Measurements from ENCODE around the gene BSG. TPM values are rescaled to one million over a fixed set of nuclear protein-coding genes. Genes with fewer than 3 reads are reported as not detected.
A peak's percentile ranks its signal among the peaks of the same experiment; 100 is the strongest.

The BSG gene
- total and polyA plus RNA-seq, 8 donors, result 259 to 457 (median 328) TPM

DNA sequence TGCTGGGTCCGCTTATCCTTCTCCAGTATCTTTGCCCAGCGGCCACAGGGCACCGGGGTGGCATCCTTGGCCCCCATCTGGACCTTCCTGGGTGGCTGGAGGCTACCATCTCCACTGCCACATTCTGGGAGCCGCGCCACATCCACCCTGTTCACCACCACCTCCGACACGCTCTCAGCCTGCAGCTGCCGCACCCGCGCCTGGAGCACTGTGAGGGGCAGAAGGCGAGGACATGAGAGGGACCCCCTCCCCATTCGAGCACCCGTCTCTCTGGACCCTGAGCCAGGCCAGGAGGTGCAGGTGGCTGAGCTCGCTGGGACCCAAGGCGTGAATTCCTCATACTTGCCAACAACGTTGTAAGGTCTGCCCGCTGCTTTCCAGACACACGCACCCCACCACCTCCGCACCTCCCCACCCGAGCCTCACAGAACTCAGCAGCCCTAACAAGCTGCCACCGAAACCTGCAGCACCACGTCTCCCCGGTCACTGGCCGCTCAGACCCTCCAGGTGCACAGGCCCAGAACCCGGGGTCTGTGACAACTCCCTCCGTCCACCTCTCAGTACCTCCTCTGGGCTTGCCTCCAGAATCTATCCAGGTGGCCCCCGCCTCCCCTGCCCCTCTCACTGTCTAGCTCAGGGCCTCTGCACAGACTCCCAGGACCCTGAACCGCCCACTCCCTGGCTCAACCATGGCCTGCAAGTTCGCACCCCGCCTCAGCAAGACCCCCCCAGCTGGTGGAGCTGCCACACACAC is 57.7 kb downstream of the BSG start:
- ATAC-seq, result no peak
- Histone ChIP-seq H3K27me3 (no peaks in the 10 kb centered on the region), H3K9me3 (no peaks in the 10 kb centered on the region), H3K27ac (no peak overlapping the region), H3K4me3 (no peak overlapping the region), H3K4me1 (peaks cover 13 to 28% of the 10 kb centered on the region in 2 donors), H3K36me3 (peaks cover 0 to 48% of the 10 kb centered on the region in 2 donors)
- TF ChIP-seq, protein P1, sequence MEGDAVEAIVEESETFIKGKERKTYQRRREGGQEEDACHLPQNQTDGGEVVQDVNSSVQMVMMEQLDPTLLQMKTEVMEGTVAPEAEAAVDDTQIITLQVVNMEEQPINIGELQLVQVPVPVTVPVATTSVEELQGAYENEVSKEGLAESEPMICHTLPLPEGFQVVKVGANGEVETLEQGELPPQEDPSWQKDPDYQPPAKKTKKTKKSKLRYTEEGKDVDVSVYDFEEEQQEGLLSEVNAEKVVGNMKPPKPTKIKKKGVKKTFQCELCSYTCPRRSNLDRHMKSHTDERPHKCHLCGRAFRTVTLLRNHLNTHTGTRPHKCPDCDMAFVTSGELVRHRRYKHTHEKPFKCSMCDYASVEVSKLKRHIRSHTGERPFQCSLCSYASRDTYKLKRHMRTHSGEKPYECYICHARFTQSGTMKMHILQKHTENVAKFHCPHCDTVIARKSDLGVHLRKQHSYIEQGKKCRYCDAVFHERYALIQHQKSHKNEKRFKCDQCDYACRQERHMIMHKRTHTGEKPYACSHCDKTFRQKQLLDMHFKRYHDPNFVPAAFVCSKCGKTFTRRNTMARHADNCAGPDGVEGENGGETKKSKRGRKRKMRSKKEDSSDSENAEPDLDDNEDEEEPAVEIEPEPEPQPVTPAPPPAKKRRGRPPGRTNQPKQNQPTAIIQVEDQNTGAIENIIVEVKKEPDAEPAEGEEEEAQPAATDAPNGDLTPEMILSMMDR (IDR thresholded peaks at IDR 0.05), result no peak
- intact Hi-C loops (cut with DNase I), result no loop called here
- DNase-seq, result no peak

DNA sequence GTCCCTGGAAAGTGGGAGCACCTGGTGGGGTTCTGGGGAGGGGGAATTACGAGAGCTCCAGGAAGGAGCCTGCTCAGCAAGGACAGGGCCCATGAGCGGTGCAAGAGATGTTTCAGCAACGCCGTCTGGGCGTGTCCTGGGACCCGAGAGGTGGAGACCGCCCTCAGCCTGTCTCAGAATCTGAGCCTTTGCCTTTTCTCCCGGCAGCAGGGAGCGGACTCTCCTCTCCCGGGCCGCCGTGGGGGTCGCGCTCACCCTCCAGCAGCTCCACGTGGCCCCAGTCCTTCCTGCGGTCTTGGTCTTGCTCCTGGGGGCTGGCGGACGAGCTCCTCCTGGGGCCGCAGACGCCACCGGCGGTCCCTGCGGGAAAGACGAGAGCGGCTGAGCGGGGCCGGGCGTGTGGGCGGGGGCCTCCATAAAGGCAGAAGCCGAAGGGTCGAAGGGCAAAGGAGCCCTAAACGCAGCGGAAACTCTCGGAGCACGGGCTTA is 60.2 kb downstream of the BSG start:
- no peaks in the 10 kb centered on the region for H3K27me3 ChIP-seq
- TF ChIP-seq, protein P1 (IDR thresholded peaks at IDR 0.05), result no peak
- intact Hi-C loops (cut with DNase I), result no loop called here
- peak overlapping the region in 1 of 2 donors; percentile 77 for H3K27ac ChIP-seq
- ATAC-seq (peak; percentile 19), DNase-seq (no peak)
- H3K4me3 ChIP-seq, result peak overlapping the region; percentile 76 to 99
- H3K9me3 ChIP-seq, result no peaks in the 10 kb centered on the region
- H3K36me3 ChIP-seq, result peaks cover 0 to 33% of the 10 kb centered on the region in 2 donors
- H3K4me1 ChIP-seq, result peaks cover 13 to 28% of the 10 kb centered on the region in 2 donors

Other genes with a start within 250 kb of the BSG start
- gene MIER2, start 227.8 kb upstream of the BSG start, total RNA-seq, result 10 to 100 TPM; 24.8 to 41.6 TPM
- gene MIER2, start 227.8 kb upstream of the BSG start, polyA plus RNA-seq (ENCODE audit: insufficient read length in 6 of 6), result 10 to 100 TPM; 20.3 to 32.6 (median 26.8) TPM
- gene C2CD4C, start 163.4 kb upstream of the BSG start, total RNA-seq, result 1 to 10 TPM; 1.1 to 2.4 TPM
- 1 to 10 TPM in 2 of 6 donors, under 1 TPM in 4; 0.27 to 1.1 (median 0.65) TPM for gene C2CD4C, start 163.4 kb upstream of the BSG start, polyA plus RNA-seq (ENCODE audit: insufficient read length in 6 of 6)
- gene SHC2, start 111.6 kb upstream of the BSG start, total RNA-seq, result 10 to 100 TPM; 16.8 to 34.5 TPM
- 10 to 100 TPM; 16.0 to 28.1 (median 20.2) TPM for gene SHC2, start 111.6 kb upstream of the BSG start, polyA plus RNA-seq (ENCODE audit: insufficient read length in 6 of 6)
- gene MADCAM1, start 76.1 kb upstream of the BSG start, total RNA-seq, result under 1 TPM in 1 of 2 donors, not detected in 1; 0.52 TPM
- gene MADCAM1, start 76.1 kb upstream of the BSG start, polyA plus RNA-seq (ENCODE audit: insufficient read length in 6 of 6), result 10 to 100 TPM in 3 of 6 donors, 1 to 10 TPM in 3; 4.9 to 11.7 (median 8.9) TPM
- 10 to 100 TPM; 18.0 to 18.2 TPM for gene TPGS1, start 65.1 kb upstream of the BSG start, total RNA-seq
- 10 to 100 TPM in 1 of 6 donors, 1 to 10 TPM in 5; 3.5 to 10.2 (median 6.7) TPM for gene TPGS1, start 65.1 kb upstream of the BSG start, polyA plus RNA-seq (ENCODE audit: insufficient read length in 6 of 6)
- 10 to 100 TPM; 50.9 to 55.5 TPM for gene CDC34, start 40.8 kb upstream of the BSG start, total RNA-seq
- gene CDC34, start 40.8 kb upstream of the BSG start, polyA plus RNA-seq (ENCODE audit: insufficient read length in 6 of 6), result 10 to 100 TPM; 42.7 to 62.3 (median 55.0) TPM
- gene GZMM, start 28.5 kb upstream of the BSG start, total RNA-seq, result 1 to 10 TPM; 1.4 TPM
- 1 to 10 TPM in 1 of 6 donors, under 1 TPM in 4, not detected in 1; 0.45 to 1.1 (median 0.65) TPM for gene GZMM, start 28.5 kb upstream of the BSG start, polyA plus RNA-seq (ENCODE audit: insufficient read length in 6 of 6)
- gene HCN2, start 17.3 kb downstream of the BSG start, total RNA-seq, result under 1 TPM; 0.38 to 0.50 TPM
- under 1 TPM; 0.06 to 0.21 (median 0.13) TPM for gene HCN2, start 17.3 kb downstream of the BSG start, polyA plus RNA-seq (ENCODE audit: insufficient read length in 6 of 6)
- 10 to 100 TPM; 28.5 to 36.9 TPM for gene POLRMT, start 60.9 kb downstream of the BSG start, total RNA-seq
- gene POLRMT, start 60.9 kb downstream of the BSG start, polyA plus RNA-seq (ENCODE audit: insufficient read length in 6 of 6), result 10 to 100 TPM; 32.2 to 44.7 (median 42.6) TPM
- under 1 TPM; 0.21 to 0.29 TPM for gene FGF22, start 67.3 kb downstream of the BSG start, total RNA-seq
- gene FGF22, start 67.3 kb downstream of the BSG start, polyA plus RNA-seq (ENCODE audit: insufficient read length in 6 of 6), result under 1 TPM; 0.22 to 0.48 (median 0.35) TPM
- 10 to 100 TPM; 24.3 to 34.0 TPM for gene RNF126, start 90.6 kb downstream of the BSG start, total RNA-seq
- gene RNF126, start 90.6 kb downstream of the BSG start, polyA plus RNA-seq (ENCODE audit: insufficient read length in 6 of 6), result 10 to 100 TPM; 15.4 to 27.2 (median 21.1) TPM
- gene FSTL3, start 103.8 kb downstream of the BSG start, total RNA-seq, result 100 to 1,000 TPM in 1 of 2 donors, 10 to 100 TPM in 1; 94.8 to 145 TPM
- gene FSTL3, start 103.8 kb downstream of the BSG start, polyA plus RNA-seq (ENCODE audit: insufficient read length in 6 of 6), result 10 to 100 TPM in 4 of 6 donors, 1 to 10 TPM in 2; 7.6 to 14.7 (median 11.2) TPM
- not detected for gene PRSS57, start 122.9 kb downstream of the BSG start, total RNA-seq
- under 1 TPM; 0.15 to 0.50 (median 0.29) TPM for gene PRSS57, start 122.9 kb downstream of the BSG start, polyA plus RNA-seq (ENCODE audit: insufficient read length in 6 of 6)
- 10 to 100 TPM; 30.2 to 33.0 TPM for gene PALM, start 136.3 kb downstream of the BSG start, total RNA-seq
- 10 to 100 TPM; 37.0 to 59.7 (median 42.8) TPM for gene PALM, start 136.3 kb downstream of the BSG start, polyA plus RNA-seq (ENCODE audit: insufficient read length in 6 of 6)
- 10 to 100 TPM; 19.2 to 44.0 TPM for gene MISP, start 178.5 kb downstream of the BSG start, total RNA-seq
- 10 to 100 TPM in 3 of 6 donors, 1 to 10 TPM in 3; 5.8 to 15.6 (median 10.6) TPM for gene MISP, start 178.5 kb downstream of the BSG start, polyA plus RNA-seq (ENCODE audit: insufficient read length in 6 of 6)
- 100 to 1,000 TPM; 236 to 354 TPM for gene PTBP1, start 224.9 kb downstream of the BSG start, total RNA-seq
- 100 to 1,000 TPM; 317 to 374 (median 340) TPM for gene PTBP1, start 224.9 kb downstream of the BSG start, polyA plus RNA-seq (ENCODE audit: insufficient read length in 6 of 6)
- 1 to 10 TPM; 1.6 to 1.9 TPM for gene PLPPR3, start 249.4 kb downstream of the BSG start, total RNA-seq
- 10 to 100 TPM in 1 of 6 donors, 1 to 10 TPM in 5; 4.9 to 11.9 (median 6.8) TPM for gene PLPPR3, start 249.4 kb downstream of the BSG start, polyA plus RNA-seq (ENCODE audit: insufficient read length in 6 of 6)